Neural progenitor cell (in vitro differentiated cells): ENCODE data around the gene SMARCAL1. TPM values are rescaled to one million over a fixed set of nuclear protein-coding genes. Genes with fewer than 3 reads are reported as not detected.

Experiments
- DNase-seq: peaks from one replicate; pipeline ENCODE4 v3.0.0-alpha.2; 2016; ENCODE audit warnings: low spot score
- H2AFZ ChIP-seq: fragments of 200-600 bp; sonication (generic); replicated peaks from 2 replicates; pipeline ENCODE4 v1.6.1; 2016; ENCODE audit warnings: antibody characterized with exemption
- H3F3A ChIP-seq: fragments of 200-600 bp; sonication (generic); 2 replicates; pipeline ENCODE4 v1.6.1; 2016; ENCODE audit warnings: antibody characterized with exemption, low read depth
- H3K27ac ChIP-seq: fragments of 200-600 bp; sonication (generic); 2 replicates; pipeline ENCODE4 v1.5.1; 2016; ENCODE audit warnings: mild to moderate bottlenecking
- H3K27me3 ChIP-seq: fragments of 200-600 bp; sonication (generic); 2 replicates; pipeline ENCODE4 v1.6.1; 2016; ENCODE audit warnings: mild to moderate bottlenecking, moderate library complexity
- H3K36me3 ChIP-seq: fragments of 200-600 bp; sonication (generic); 2 replicates; pipeline ENCODE4 v1.5.1; 2016
- H3K4me1 ChIP-seq: fragments of 200-600 bp; sonication (generic); 2 replicates; pipeline ENCODE4 v1.6.1; 2016; ENCODE audit warnings: mixed run types
- H3K4me2 ChIP-seq: fragments of 200-600 bp; sonication (generic); 2 replicates; pipeline ENCODE4 v1.6.1; 2016
- H3K4me3 ChIP-seq: fragments of 200-600 bp; sonication (generic); 2 replicates; pipeline ENCODE4 v1.5.1; 2016
- H3K79me2 ChIP-seq: fragments of 200-600 bp; sonication (generic); 2 replicates; pipeline ENCODE4 v1.6.1; 2016; ENCODE audit warnings: low read depth
- H3K9ac ChIP-seq: fragments of 200-600 bp; sonication (generic); 2 replicates; pipeline ENCODE4 v1.6.1; 2016
- H3K9me3 ChIP-seq: fragments of 200-600 bp; sonication (generic); 2 replicates; pipeline ENCODE4 v1.5.1; 2016; ENCODE audit warnings: low read depth
- H4K20me1 ChIP-seq: fragments of 200-600 bp; sonication (generic); 2 replicates; pipeline ENCODE4 v1.6.1; 2016; ENCODE audit warnings: low read depth
- H3K27ac Mint-ChIP-seq: 3 replicates; pipeline ENCODE4 v1.8.0; 2021; ENCODE audit warnings: mixed read lengths
- H3K27me3 Mint-ChIP-seq: 2 replicates; pipeline ENCODE4 v1.8.0; 2022; ENCODE audit warnings: low read depth, mild to moderate bottlenecking, inconsistent platforms, moderate library complexity, mixed read lengths; ENCODE audit not compliant: insufficient read depth
- H3K36me3 Mint-ChIP-seq: 3 replicates; pipeline ENCODE4 v1.8.0; 2021; ENCODE audit warnings: mixed read lengths
- H3K4me1 Mint-ChIP-seq: 3 replicates; pipeline ENCODE4 v1.8.0; 2021; ENCODE audit warnings: mixed read lengths
- H3K4me3 Mint-ChIP-seq: 3 replicates; pipeline ENCODE4 v1.8.0; 2021; ENCODE audit warnings: mild to moderate bottlenecking, moderate library complexity, mixed read lengths
- H3K9me3 Mint-ChIP-seq: 3 replicates; pipeline ENCODE4 v1.8.0; 2020; ENCODE audit warnings: mixed read lengths
- EZH2 ChIP-seq: fragments of 200-600 bp; sonication (generic); IDR thresholded peaks from 2 replicates; pipeline ENCODE4 v1.6.1; 2017; ENCODE audit warnings: antibody characterized with exemption, mild to moderate bottlenecking, moderate library complexity
- EZH2phosphoT487 ChIP-seq: fragments of 200-600 bp; sonication (generic); IDR thresholded peaks from 2 replicates; pipeline ENCODE4 v1.6.1; 2017; ENCODE audit warnings: antibody characterized with exemption
- total RNA-seq: library from RNA; depleted of rRNA; stranded (reverse); fragments of >200 nt; gene quantifications from 2 replicates; pipeline ENCODE4 v1.2.3, GENCODE V29; 2015; ENCODE audit warnings: low replicate concordance
- TF ChIP-seq, protein P1 (sequence below): fragments of 200-600 bp; sonication (generic); IDR thresholded peaks from 2 replicates; pipeline ENCODE4 v1.5.1; 2017; ENCODE audit warnings: antibody characterized with exemption, mild to moderate bottlenecking

The SMARCAL1 gene
- total RNA-seq, 1 donor from 2014 or later, result 21.9 TPM

DNA sequence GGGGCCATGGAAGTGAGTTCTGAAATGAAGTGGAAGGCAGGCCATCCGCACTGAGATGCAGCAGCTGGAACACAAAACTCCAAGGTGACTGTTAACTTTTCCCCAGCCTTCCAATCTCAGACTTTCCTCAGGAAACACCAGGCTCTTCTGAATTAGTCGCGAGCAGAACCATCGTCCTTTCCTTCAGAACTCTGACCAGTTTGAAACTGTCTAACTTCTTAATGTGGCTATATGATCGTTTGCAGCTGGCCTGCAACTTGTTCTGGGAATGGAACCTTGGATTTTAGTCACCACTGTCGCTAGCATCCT lies 85.7 kb downstream of the SMARCAL1 start:
- Histone ChIP-seq H4K20me1 (peaks cover 43% of the 10 kb centered on the region), H3K4me2 (peak overlapping the region; percentile 93), H3K4me3 (peak overlapping the region; percentile 87), H3K9me3 (no peaks in the 10 kb centered on the region), H3K27me3 (no peaks in the 10 kb centered on the region), H3K27ac (peak overlapping the region; percentile 18), H3F3A (peaks cover 39% of the 10 kb centered on the region), H3K79me2 (peaks cover 56% of the 10 kb centered on the region), H3K36me3 (peaks cover 30% of the 10 kb centered on the region), H3K4me1 (peaks cover 32% of the 10 kb centered on the region), H3K9ac (peak overlapping the region; percentile 62), H2AFZ (peak overlapping the region; percentile 91)
- H3K9me3 Mint-ChIP-seq, result no peaks in the 10 kb centered on the region
- H3K4me1 Mint-ChIP-seq, result peaks cover 45% of the 10 kb centered on the region
- no peak for TF ChIP-seq EZH2
- TF ChIP-seq EZH2phosphoT487, result no peak
- TF ChIP-seq, protein P1, sequence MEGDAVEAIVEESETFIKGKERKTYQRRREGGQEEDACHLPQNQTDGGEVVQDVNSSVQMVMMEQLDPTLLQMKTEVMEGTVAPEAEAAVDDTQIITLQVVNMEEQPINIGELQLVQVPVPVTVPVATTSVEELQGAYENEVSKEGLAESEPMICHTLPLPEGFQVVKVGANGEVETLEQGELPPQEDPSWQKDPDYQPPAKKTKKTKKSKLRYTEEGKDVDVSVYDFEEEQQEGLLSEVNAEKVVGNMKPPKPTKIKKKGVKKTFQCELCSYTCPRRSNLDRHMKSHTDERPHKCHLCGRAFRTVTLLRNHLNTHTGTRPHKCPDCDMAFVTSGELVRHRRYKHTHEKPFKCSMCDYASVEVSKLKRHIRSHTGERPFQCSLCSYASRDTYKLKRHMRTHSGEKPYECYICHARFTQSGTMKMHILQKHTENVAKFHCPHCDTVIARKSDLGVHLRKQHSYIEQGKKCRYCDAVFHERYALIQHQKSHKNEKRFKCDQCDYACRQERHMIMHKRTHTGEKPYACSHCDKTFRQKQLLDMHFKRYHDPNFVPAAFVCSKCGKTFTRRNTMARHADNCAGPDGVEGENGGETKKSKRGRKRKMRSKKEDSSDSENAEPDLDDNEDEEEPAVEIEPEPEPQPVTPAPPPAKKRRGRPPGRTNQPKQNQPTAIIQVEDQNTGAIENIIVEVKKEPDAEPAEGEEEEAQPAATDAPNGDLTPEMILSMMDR, result no peak
- H3K36me3 Mint-ChIP-seq, result peaks cover 34% of the 10 kb centered on the region
- peak overlapping the region; percentile 97 for H3K4me3 Mint-ChIP-seq
- no peak for DNase-seq
- H3K27ac Mint-ChIP-seq, result peak overlapping the region; percentile 88
- peaks cover 9% of the 10 kb centered on the region for H3K27me3 Mint-ChIP-seq

DNA sequence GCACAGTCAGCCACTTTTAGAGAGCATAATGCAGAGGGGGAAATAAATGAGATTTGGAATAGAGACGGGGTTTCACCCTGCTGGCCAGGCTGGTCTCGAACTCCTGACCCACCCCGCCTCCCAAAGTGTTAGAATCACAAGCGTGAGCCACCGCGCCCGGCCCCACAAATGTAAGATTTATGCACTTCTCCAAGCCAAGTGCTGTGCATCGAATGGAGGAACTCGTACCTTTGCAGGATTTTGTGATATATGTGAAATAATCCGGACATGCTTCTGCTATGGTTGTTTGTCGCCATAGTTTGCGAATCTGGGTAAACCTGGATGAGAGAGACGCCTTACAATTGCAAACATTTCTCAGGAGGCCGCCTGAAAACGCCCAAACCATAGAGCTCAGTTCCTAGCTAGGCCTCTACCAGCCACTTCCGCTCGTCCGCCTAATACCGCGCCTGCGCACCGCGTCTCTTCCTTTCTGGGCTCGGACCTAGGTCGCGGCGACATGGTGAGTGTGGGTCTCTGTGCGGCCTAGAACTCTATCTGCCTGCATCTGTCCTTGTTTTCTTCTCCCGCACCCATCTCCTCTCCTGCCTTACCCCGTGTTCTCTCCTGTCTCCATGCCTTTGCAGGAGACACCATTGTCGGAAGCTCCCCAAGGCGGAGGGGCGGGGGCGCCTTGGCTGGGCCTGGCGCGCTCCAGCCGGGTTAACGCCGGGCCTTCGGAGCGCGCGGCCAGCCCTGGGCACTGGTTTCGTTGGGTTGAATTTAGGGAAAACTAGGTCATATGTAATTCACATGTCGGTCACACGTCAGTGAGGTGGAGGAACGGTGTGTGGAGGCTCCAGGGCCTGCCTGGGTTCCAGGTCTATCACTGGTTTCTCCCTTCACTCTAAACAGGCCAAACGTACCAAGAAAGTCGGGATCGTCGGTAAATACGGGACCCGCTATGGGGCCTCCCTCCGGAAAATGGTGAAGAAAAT lies 86.4 kb downstream of the SMARCAL1 start, which contains the start of gene RPL37A:
TSS of gene RPL37A (plus strand) at position 466 of the 974 bp plus-strand sequence. CDS start at position 497, 31 bp downstream.
- H3K27ac Mint-ChIP-seq, result peak within 1 kb of the TSS; percentile 88

DNA sequence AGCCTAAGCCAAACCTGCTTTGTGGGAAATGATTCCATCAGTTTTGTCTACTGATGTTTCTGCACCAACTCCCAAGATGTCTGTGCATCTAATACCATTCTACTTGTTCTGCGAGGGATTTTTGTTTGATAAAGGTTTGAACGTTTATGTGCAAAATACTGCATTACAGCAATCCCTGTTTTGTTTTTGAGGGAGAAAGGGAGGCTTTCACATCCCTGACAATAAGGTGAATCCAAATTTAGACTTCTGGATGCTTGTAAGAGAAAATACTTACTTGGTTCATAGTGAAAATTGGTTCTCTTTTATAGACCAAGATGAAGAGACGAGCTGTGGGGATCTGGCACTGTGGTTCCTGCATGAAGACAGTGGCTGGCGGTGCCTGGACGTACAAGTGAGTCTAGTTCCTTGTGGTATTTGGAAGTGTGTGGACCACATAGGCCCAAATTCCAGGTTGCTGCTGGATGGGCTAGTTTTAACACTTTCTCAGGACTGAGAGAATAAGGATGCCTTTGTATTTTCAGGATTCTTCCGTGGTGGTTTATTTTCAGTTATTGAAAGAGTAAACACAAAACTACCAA lies 87.4 kb downstream of the SMARCAL1 start:
- peaks cover 28% of the 10 kb centered on the region for H3K4me1 ChIP-seq
- H3K79me2 ChIP-seq, result peaks cover 72% of the 10 kb centered on the region
- Mint-ChIP-seq H3K27ac (peak overlapping the region; percentile 77), H3K4me1 (peaks cover 39% of the 10 kb centered on the region), H3K36me3 (peaks cover 43% of the 10 kb centered on the region), H3K4me3 (peak overlapping the region; percentile 97), H3K9me3 (no peaks in the 10 kb centered on the region), H3K27me3 (peaks cover 6% of the 10 kb centered on the region)
- DNase-seq, result peak; percentile 26
- peak overlapping the region; percentile 93 for H3K4me2 ChIP-seq
- no peaks in the 10 kb centered on the region for H3K27me3 ChIP-seq
- H3K27ac ChIP-seq, result peak overlapping the region; percentile 13
- TF ChIP-seq, protein P1, result no peak
- TF ChIP-seq EZH2, result no peak
- no peak for TF ChIP-seq EZH2phosphoT487
- H3F3A ChIP-seq, result peaks cover 56% of the 10 kb centered on the region
- no peaks in the 10 kb centered on the region for H3K9me3 ChIP-seq
- no peak overlapping the region for H2AFZ ChIP-seq
- peaks cover 36% of the 10 kb centered on the region for H3K36me3 ChIP-seq
- peak overlapping the region; percentile 87 for H3K4me3 ChIP-seq
- peaks cover 60% of the 10 kb centered on the region for H4K20me1 ChIP-seq
- peak overlapping the region; percentile 99 for H3K9ac ChIP-seq

More for the DNA sequence above, 86.4 kb downstream of the SMARCAL1 start, which contains the start of gene RPL37A:
- Histone ChIP-seq H3K4me3 (peak within 1 kb of the TSS; percentile 87), H3K4me1 (peaks cover 28% of the 10 kb centered on the region), H3K36me3 (peaks cover 36% of the 10 kb centered on the region), H3K79me2 (peaks cover 62% of the 10 kb centered on the region), H2AFZ (peak within 1 kb of the TSS; percentile 91), H3K4me2 (peak within 1 kb of the TSS; percentile 93), H4K20me1 (peaks cover 49% of the 10 kb centered on the region), H3F3A (peaks cover 45% of the 10 kb centered on the region), H3K9me3 (no peaks in the 10 kb centered on the region), H3K9ac (peak within 1 kb of the TSS; percentile 99), H3K27me3 (no peaks in the 10 kb centered on the region), H3K27ac (peak within 1 kb of the TSS; percentile 87)
- Mint-ChIP-seq H3K4me3 (peak within 1 kb of the TSS; percentile 97), H3K9me3 (no peaks in the 10 kb centered on the region), H3K27me3 (peaks cover 6% of the 10 kb centered on the region), H3K4me1 (peaks cover 38% of the 10 kb centered on the region), H3K36me3 (peaks cover 36% of the 10 kb centered on the region)
- peak; percentile 97 for DNase-seq
- TF ChIP-seq EZH2, result peak; percentile 25
- TF ChIP-seq EZH2phosphoT487, result no peak
- TF ChIP-seq, protein P1, result no peak
